ENCODE measurements around the gene CCDC106.

Gene CCDC106

DNA sequence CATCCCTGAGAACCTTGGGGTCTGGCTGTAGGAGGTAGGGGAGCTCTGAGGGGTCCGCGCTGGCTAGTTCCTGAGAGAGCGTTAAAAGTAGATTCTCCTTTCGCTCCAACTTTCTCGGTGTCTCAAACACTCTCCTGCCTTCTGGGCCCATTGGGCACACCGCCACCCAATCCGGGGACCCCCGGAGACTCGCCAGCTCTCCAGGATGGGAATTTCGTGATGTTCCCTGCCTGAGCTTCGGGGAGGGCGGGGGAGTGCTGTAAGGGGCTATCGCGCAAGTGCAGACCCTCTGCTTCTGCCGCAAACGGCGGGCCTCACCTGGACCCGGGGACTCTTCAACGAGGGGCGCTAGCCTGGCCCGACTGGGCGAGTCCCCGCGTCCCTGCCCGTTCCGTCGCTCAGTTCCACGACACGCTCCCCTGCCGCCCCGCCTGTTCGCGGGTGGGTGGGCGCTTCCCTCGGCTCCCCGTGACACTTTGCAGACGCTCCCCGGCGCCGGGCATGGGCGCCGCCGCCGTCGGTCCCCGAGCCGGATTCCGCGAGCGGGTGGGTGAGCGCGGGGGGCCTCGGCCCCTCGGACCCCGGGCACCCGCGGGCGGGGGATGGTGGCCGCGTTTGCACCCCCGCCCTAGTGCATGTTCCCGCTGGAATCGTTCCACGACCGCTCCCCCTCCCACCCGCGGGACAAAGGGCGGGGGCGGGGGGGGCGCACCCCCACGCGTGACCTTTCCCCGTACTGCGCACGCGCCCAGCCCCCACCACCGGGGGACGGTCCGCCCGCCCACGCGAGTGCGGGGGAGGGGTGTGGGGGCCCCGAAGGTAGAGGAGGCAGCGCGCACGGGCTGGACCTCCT is at the start of gene CCDC106:
TSS of gene CCDC106 (plus strand) at position 481 of the 853 bp plus-strand sequence. CDS start 835 bp downstream, outside the sequence.
- peak within 1 kb of the TSS; percentile 97 for H3K27ac Mint-ChIP-seq
- ATAC-seq (replicated peaks) (peak; percentile 16 to 37), DNase-seq (peak; percentile 72)
- H3K36me3 Mint-ChIP-seq: peaks cover 58 to 79% of the 10 kb centered on the region in 2 donors
- peak within 1 kb of the TSS; percentile 97 to 99 for H3K4me3 Mint-ChIP-seq
- H3K9me3 Mint-ChIP-seq: no peaks in the 10 kb centered on the region
- H3K27me3 Mint-ChIP-seq: no peaks in the 10 kb centered on the region
- H3K4me1 Mint-ChIP-seq: peaks cover 53 to 84% of the 10 kb centered on the region in 2 donors

DNA sequence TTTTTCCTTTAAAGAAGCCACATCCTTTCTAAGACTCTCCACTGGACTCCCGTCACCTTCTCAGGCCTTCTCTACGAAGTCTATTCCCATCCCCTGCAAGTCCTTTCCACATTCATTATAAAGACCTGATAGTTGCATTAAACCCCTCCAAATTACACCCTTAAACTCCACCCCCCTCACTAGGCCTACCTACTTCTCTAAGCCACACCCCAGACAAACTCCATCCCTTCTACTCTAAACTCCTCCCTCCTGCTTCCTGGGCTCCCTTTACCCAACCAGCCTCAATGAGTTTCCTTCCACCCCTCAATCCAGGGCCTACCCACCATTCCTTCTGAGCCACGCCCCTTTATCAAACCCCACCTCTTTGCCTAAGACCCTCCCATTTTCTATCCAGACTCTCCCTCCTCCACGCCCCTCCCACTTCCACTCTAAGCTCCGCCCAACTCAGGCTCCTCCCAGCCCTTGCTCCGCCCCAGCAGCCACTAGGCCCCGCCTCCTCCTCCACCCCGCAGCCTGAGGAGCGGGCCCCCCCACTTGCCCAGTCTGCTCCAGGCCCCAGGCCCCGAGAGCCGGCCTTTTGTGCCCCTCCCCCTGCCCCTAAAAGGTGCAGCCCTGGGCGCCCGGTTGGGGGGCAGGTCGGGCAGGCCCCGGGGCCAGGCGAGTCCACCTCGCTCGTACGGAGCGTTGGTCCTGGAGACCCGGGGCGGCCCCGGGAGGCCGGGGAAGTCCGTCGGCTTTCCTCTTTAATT is 49.1 kb upstream of the CCDC106 start:
- DNase-seq (peak; percentile 94), ATAC-seq (replicated peaks) (peak; percentile 70 to 78)
- Mint-ChIP-seq H3K27ac (peak overlapping the region; percentile 100), H3K4me1 (peaks cover 22 to 56% of the 10 kb centered on the region in 2 donors), H3K36me3 (peaks cover 39 to 45% of the 10 kb centered on the region in 2 donors), H3K27me3 (no peaks in the 10 kb centered on the region), H3K4me3 (peak overlapping the region; percentile 90 to 98), H3K9me3 (peaks cover 12 to 15% of the 10 kb centered on the region in 2 donors)

- DNase-seq (peak; percentile 96), ATAC-seq (replicated peaks) (peak; percentile 78 to 80)
- peak within 1 kb of the TSS; percentile 90 to 98 for H3K4me3 Mint-ChIP-seq
- peaks cover 38 to 44% of the 10 kb centered on the region in 2 donors for H3K36me3 Mint-ChIP-seq
- H3K27ac Mint-ChIP-seq: peak within 1 kb of the TSS; percentile 100
- peaks cover 23 to 58% of the 10 kb centered on the region in 2 donors for H3K4me1 Mint-ChIP-seq
- H3K27me3 Mint-ChIP-seq: no peaks in the 10 kb centered on the region
- H3K9me3 Mint-ChIP-seq: peaks cover 12 to 15% of the 10 kb centered on the region in 2 donors
These were observed 48.6 kb upstream of the CCDC106 start, which contains the start of gene FIZ1 for GRCh38 chr19:55599468-55599841. Gene FIZ1 (minus strand): TSS chr19:55599517. CDS start chr19:55597865, 1,652 bp downstream.

DNA sequence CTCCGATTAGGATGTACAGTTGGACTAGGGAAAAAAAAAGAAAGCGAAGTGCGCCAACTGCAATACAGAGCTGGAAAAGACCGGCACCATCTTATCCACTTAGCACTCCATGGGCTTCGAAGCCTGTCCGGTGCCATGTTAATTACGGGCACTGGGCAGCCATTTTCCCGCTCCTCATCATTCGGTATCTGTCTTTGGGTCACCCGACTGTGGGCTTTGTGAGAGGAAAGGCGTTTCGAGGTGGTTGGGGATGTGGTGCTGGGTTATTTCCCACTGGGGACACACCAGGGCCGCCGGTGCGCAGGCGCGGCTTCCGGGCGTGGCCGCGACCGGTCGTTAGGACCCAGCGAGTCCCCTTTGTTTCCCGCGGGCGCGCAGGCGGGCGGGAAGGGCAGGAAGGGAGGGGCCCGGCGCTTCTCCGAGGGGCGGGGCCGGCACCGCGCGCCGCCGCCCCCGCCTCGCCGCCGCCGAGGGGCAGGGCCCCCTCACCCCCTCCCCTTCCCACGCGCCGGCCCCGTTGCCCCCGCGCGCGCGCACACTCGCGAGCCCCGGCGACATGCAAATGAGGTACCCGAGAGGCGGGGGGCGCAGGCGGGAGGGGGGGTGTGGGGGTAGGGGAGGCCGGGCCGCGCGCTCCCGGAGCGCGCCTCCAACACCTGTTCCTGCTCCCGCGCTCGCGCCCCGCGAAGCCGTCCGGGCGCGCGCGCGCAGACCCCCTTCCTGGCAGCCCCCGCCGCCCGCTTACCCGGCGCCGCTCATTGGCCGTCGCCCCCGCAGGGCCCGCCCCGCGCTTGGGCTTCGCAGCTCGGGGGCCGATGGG is 48.0 kb upstream of the CCDC106 start, which contains the start of gene ZNF524:
TSS of gene ZNF524 (plus strand) at position 447 of the 820 bp plus-strand sequence. CDS start 1,825 bp downstream, outside the sequence.
- H3K4me1 Mint-ChIP-seq: peaks cover 29 to 61% of the 10 kb centered on the region in 2 donors
- peak; percentile 60 to 62 for ATAC-seq (replicated peaks)
- no peaks in the 10 kb centered on the region for H3K27me3 Mint-ChIP-seq
- peaks cover 8 to 13% of the 10 kb centered on the region in 2 donors for H3K9me3 Mint-ChIP-seq
- peak; percentile 82 for DNase-seq
- peak within 1 kb of the TSS; percentile 90 to 98 for H3K4me3 Mint-ChIP-seq
- H3K36me3 Mint-ChIP-seq: peaks cover 33 to 39% of the 10 kb centered on the region in 2 donors
- H3K27ac Mint-ChIP-seq: peak within 1 kb of the TSS; percentile 100

DNA sequence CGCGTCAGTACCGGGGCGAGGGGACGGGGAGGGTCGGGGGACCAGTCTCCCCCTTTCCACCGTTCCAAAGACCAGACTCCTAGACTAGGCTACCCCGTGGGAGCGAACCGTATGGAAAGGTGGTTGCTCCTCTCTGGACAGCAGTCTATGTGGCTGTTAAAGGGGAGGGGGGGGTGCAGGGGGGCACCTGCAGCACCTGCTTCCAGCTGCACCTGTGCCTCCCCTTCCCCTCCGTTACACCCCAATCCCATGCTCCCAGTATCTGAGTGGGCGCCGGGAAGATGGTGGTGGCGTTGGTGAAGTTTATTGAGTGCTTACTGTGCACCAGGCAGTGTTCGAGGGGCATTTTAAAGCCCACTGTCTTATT is 47.4 kb upstream of the CCDC106 start:
- ATAC-seq (replicated peaks): no peak
- Mint-ChIP-seq H3K4me1 (peaks cover 30 to 55% of the 10 kb centered on the region in 2 donors), H3K27me3 (no peaks in the 10 kb centered on the region), H3K36me3 (peaks cover 27 to 33% of the 10 kb centered on the region in 2 donors), H3K4me3 (peak overlapping the region; percentile 84 to 90), H3K9me3 (peaks cover 5 to 7% of the 10 kb centered on the region in 2 donors), H3K27ac (peak overlapping the region; percentile 71)
- DNase-seq: no peak

DNA sequence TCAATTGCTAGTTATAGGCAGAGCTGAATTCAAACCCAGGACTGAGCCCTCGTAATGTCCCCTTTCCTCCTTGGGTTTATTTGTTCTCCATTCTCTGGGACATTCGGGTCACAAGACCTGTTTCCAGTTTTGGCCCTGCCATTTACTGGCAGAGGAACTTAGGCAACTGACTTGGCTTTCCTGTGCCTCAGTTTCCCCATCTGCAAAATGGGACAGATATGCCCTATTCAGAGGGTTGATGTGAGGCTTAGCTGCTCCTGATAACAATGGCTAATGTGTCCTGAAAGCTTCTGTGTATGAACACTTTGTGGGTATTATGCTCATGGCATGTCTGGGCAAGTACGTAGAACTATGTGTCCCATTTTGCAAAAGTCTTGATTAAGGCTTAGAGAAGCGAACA is 46.9 kb upstream of the CCDC106 start:
- DNase-seq (no peak), ATAC-seq (replicated peaks) (no peak)
- Mint-ChIP-seq H3K36me3 (peaks cover 25 to 33% of the 10 kb centered on the region in 2 donors), H3K27ac (peak overlapping the region; percentile 71), H3K4me1 (peaks cover 32 to 55% of the 10 kb centered on the region in 2 donors), H3K27me3 (no peaks in the 10 kb centered on the region), H3K9me3 (peaks cover 5% of the 10 kb centered on the region in 2 donors), H3K4me3 (peak overlapping the region; percentile 84 to 90)

DNA sequence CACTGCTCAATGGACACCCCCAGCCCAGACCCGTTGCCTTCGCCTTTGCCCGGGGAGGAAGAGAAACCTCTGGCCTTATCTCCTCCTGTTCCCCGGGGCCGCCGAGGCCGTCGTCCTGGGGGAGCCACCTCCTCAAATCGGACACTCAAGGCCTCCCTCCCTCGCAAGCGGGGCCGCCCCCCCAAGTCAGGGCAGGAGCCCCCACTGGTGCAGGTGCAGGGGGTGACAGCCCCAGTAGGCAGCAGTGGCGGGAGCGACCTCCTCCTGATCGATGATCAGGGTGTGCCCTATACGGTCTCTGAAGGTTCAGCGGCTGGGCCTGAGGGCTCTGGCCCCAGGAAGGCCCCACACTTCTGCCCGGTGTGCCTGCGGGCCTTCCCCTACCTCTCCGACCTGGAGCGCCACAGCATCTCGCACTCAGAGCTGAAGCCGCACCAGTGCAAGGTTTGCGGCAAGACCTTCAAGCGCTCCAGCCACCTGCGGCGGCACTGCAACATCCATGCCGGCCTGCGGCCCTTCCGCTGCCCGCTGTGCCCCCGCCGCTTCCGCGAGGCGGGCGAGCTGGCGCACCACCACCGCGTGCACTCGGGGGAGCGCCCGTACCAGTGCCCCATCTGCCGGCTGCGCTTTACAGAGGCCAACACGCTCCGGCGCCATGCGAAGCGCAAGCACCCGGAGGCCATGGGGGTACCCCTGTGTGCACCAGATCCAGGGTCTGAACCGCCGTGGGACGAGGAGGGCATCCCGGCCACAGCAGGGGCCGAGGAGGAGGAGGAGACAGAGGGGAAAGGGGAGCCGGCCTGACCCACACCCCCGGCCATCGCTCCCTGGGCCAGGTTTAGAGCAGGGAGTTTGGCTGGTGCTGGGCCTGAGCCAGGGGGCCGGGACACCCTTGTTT is 45.7 kb upstream of the CCDC106 start:
- H3K4me3 Mint-ChIP-seq: no peak overlapping the region
- peaks cover 17 to 31% of the 10 kb centered on the region in 2 donors for H3K36me3 Mint-ChIP-seq
- peaks cover 43 to 60% of the 10 kb centered on the region in 2 donors for H3K4me1 Mint-ChIP-seq
- DNase-seq (no peak), ATAC-seq (replicated peaks) (no peak)
- H3K27me3 Mint-ChIP-seq: no peaks in the 10 kb centered on the region
- peaks cover 5% of the 10 kb centered on the region in 2 donors for H3K9me3 Mint-ChIP-seq
- H3K27ac Mint-ChIP-seq: peak overlapping the region; percentile 17

GRCh38 chr19:55603115-55603514 is 44.9 kb upstream of the CCDC106 start:
- ATAC-seq (replicated peaks): no peak
- peak overlapping the region in 1 of 2 donors; percentile 62 for H3K4me3 Mint-ChIP-seq
- H3K27me3 Mint-ChIP-seq: no peaks in the 10 kb centered on the region
- DNase-seq: no peak
- peaks cover 5% of the 10 kb centered on the region in 2 donors for H3K9me3 Mint-ChIP-seq
- peaks cover 16 to 33% of the 10 kb centered on the region in 2 donors for H3K36me3 Mint-ChIP-seq
- peaks cover 44 to 61% of the 10 kb centered on the region in 2 donors for H3K4me1 Mint-ChIP-seq
- peak overlapping the region; percentile 70 for H3K27ac Mint-ChIP-seq

DNA sequence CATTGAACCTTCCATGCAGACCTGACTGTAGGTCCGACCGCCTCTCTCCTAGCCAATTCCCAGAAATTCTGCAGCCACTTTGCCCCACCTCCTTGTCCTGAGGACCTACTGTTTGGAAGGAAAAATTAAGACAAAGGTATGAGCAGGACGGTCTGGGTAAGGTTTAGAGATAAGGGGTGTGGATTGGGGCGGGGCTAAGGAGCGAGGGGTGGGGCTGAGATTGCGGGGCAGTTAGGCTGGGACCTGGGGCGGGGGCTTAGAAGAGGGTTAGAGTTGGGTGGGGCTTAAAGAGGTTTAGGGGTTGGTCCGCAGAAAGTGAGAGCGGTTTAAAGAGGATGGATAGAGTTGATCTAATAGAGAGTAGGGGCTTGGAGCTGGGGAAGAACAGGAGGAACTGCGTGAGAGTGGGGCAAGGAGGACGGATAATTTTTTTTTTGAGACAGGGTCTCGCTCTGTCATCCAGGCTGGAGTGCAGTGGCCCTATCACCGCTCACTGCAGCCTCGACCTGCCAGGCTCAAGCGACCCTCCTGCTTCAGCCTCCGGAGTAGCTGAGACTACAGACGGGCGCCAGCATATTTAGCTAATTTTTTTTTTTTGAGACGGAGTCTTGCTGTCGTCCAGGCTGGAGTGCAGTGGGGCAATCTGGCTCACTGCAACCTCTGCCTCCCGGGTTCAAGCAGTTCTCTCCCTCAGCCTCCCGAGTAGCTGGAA is 44.3 kb upstream of the CCDC106 start:
- Mint-ChIP-seq H3K27me3 (no peaks in the 10 kb centered on the region), H3K36me3 (peaks cover 12 to 29% of the 10 kb centered on the region in 2 donors), H3K9me3 (peaks cover 3% of the 10 kb centered on the region in 2 donors), H3K4me3 (peak overlapping the region; percentile 94 to 95), H3K27ac (peak overlapping the region; percentile 99), H3K4me1 (peaks cover 44 to 61% of the 10 kb centered on the region in 2 donors)
- no peak for ATAC-seq (replicated peaks)
- DNase-seq: no peak

GRCh38 chr19:55605207-55605636 is 42.8 kb upstream of the CCDC106 start:
- H3K4me1 Mint-ChIP-seq: peaks cover 50 to 68% of the 10 kb centered on the region in 2 donors
- H3K36me3 Mint-ChIP-seq: peaks cover 20 to 37% of the 10 kb centered on the region in 2 donors
- peak overlapping the region; percentile 94 to 95 for H3K4me3 Mint-ChIP-seq
- H3K27me3 Mint-ChIP-seq: no peaks in the 10 kb centered on the region
- H3K27ac Mint-ChIP-seq: peak overlapping the region; percentile 99
- DNase-seq: peak; percentile 99
- peaks cover 0 to 2% of the 10 kb centered on the region in 2 donors for H3K9me3 Mint-ChIP-seq
- peak; percentile 79 to 84 for ATAC-seq (replicated peaks)

DNA sequence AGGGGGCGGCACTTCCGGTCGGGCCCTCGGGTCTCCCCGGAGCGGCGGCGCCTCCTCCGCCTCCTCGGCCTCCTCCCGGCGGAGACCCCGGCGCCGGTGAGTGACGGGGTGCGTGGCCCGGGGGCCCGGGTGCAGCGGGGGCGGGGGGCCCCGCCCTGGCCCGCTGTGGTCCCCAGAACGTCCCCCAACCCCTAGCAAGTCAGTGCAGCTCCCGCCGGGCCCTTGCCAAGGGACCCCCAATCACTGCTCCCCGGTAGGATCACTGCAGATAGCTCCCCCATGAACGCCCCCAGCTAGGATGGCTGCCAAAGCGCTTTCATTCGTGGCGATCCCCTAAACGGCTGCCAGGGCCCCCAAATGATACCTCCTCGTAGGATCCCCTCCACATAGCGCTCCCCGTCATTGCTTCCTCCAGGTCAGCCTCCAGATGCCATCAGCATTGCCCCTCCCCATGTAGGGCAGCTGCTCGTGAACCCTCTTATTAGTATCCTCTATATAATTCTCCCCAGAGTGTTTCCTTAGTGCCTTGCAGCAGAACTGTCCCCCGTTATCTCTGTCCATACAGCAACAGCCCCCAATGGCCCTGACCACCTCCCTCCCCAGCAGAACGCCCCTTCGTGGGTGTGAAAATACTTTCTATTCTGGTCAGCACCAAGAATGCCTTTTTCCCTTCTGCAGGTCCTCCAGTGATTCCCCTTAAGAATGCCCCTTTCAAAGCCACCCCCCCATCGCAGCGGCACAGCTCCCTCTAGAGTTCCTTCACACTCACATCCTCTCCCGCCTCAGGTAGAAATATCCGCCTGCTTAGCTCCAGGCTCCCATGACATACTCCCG is 42.2 kb upstream of the CCDC106 start, which contains the start of gene ZNF865:
TSS of gene ZNF865 (plus strand) at position 11 of the 834 bp plus-strand sequence. CDS start 7,972 bp downstream, outside the sequence.
- Mint-ChIP-seq H3K4me1 (peaks cover 54 to 71% of the 10 kb centered on the region in 2 donors), H3K27me3 (no peaks in the 10 kb centered on the region)

More for the DNA sequence above, 42.2 kb upstream of the CCDC106 start, which contains the start of gene ZNF865:
- DNase-seq (peak; percentile 73), ATAC-seq (replicated peaks) (peak; percentile 41 to 52)
- Mint-ChIP-seq H3K9me3 (peaks cover 0 to 2% of the 10 kb centered on the region in 2 donors), H3K4me3 (peak within 1 kb of the TSS; percentile 94 to 99), H3K27ac (peak within 1 kb of the TSS; percentile 99), H3K36me3 (peaks cover 23 to 43% of the 10 kb centered on the region in 2 donors)

Measured in stimulated activated naive B cell treated with anti-CD40 and anti-IgM and Interleukin-4, amounts not matched to agents 10 μg/mL and 1 μg/mL and 100 μg/mL, for 72 hours (primary cell).